Peyer's patch (tissue), 4 donors: ENCODE data around the gene LRP2BP.

Experiments used
- POLR2A ChIP-seq, 2 donors: fragments of 450-650 bp; IDR thresholded peaks; one replicate each; pipeline ENCODE4 v1.5.1; 2017; ENCODE audit warnings: antibody characterized with exemption in 2 of 2, mild to moderate bottlenecking in 2 of 2, moderate library complexity in 2 of 2
- TF ChIP-seq, protein P1 (sequence below), 6 experiments: fragments of 450-650 bp in 4 of 6; fragments of 200-600 bp in 2 of 6; sonication (generic) in 1 of 6; IDR thresholded peaks; one replicate each; pipeline ENCODE4 v1.5.1; 2017 to 2019; ENCODE audit warnings: antibody characterized with exemption in 6 of 6, mild to moderate bottlenecking in 3 of 6, moderate library complexity in 1 of 6

DNA sequence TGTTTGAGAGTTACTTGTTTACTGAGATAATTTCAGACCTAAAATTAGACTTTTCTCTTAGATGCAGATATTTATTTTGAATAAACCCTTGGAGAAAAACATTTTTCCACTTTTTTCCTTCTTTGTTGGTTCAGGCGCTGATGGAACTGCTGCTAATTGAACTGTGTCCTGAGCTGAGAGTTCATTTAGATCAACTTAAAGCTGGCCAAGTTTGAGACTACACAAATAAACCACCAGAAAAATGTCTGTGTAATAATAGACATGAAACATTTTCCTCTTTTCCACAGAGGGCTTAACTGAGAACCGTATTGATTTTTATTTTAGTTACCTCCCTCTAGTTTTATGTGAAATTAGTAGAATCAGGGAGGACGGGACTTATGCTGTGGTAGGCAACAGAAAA is 32.5 kb downstream of the LRP2BP start:
- no peak for TF ChIP-seq POLR2A (IDR thresholded peaks at IDR 0.05)
- TF ChIP-seq, protein P1, sequence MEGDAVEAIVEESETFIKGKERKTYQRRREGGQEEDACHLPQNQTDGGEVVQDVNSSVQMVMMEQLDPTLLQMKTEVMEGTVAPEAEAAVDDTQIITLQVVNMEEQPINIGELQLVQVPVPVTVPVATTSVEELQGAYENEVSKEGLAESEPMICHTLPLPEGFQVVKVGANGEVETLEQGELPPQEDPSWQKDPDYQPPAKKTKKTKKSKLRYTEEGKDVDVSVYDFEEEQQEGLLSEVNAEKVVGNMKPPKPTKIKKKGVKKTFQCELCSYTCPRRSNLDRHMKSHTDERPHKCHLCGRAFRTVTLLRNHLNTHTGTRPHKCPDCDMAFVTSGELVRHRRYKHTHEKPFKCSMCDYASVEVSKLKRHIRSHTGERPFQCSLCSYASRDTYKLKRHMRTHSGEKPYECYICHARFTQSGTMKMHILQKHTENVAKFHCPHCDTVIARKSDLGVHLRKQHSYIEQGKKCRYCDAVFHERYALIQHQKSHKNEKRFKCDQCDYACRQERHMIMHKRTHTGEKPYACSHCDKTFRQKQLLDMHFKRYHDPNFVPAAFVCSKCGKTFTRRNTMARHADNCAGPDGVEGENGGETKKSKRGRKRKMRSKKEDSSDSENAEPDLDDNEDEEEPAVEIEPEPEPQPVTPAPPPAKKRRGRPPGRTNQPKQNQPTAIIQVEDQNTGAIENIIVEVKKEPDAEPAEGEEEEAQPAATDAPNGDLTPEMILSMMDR (IDR thresholded peaks at IDR 0.05): no peak
